NCI-H187 (cell line): ENCODE results near the gene TPO.

Experiments used
- DNase-seq, 2 experiments: peaks; one replicate each; lab custom pipeline; 2025; lab: John Stamatoyannopoulos, UW

Gene TPO

DNA sequence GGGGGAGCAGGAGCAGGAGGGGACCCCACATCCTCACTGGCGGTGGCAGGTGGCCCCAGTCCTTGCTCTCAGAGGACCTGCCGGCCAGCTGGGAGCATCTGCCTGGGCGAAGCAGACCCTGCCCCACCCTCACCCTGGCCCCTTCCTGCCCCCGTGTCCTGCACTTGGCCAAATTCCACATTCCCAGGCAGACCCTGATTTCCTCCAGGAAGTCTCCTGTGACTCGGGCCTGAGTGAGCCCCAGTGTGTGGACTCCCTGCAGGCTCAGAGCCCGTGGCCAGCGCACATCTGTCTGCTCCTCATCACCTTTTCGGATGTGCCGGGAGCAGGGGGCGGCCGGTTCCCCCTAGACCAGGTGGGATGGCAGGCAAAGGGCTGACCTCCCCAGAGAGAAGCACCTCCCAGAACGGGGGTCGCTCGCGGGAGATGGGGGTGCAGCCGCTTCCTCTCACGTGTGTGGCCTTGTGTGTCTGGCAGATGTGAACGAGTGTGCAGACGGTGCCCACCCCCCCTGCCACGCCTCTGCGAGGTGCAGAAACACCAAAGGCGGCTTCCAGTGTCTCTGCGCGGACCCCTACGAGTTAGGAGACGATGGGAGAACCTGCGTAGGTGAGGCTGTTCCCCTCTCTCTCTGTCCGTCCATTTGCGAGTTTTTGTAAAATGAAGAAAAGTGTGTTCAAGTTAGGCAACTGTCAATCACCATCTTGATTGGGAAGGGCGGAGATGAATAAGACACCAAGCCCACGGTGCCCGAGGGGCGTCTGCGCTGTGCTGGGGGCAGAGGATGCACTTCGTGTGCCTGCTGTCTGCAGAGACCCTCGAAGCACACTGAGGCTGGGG, 90.4 kb downstream of the TPO start:
- no peak for DNase-seq

DNA sequence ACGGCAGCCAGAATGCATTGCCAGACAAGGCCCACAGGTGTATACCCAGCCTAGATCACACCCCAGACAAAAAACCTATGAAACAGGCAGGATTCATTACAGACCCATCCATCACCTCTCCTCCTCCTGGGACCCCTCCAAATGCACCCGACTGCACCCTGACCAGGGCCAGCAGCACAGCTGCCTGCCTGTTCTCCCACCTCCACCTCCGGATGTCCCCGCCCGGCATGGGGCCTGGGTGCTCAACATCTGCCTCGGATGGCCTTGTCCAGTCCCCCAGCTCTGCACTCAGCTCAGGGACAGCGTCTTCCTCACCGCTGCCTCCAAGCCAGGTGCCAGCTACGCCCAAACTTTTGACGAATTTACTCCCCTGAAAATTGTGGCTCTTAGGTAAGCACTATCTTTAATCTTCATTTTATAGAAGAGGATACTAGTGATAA, 91.1 kb downstream of the TPO start:
- no peak for DNase-seq

DNA sequence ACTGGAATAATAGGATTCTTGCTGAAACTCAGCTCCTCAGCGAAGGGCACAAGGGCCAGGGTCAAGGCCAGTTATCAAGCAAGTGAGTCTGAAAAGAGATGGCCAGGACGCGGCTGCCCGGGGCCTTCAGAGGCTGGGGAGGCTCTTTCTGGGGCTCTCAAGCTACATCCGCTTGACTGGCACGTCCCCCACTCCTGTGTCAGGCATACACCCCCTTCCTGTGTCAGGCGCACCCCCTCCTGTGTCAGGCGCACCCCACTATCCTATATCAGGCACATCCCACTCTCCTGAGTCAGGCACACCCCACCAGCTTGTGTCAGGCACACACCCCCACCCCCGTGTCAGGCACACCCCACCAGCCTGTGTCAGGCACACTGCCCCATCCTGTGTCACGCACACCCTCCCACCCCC, 91.8 kb downstream of the TPO start:
- DNase-seq: no peak

DNA sequence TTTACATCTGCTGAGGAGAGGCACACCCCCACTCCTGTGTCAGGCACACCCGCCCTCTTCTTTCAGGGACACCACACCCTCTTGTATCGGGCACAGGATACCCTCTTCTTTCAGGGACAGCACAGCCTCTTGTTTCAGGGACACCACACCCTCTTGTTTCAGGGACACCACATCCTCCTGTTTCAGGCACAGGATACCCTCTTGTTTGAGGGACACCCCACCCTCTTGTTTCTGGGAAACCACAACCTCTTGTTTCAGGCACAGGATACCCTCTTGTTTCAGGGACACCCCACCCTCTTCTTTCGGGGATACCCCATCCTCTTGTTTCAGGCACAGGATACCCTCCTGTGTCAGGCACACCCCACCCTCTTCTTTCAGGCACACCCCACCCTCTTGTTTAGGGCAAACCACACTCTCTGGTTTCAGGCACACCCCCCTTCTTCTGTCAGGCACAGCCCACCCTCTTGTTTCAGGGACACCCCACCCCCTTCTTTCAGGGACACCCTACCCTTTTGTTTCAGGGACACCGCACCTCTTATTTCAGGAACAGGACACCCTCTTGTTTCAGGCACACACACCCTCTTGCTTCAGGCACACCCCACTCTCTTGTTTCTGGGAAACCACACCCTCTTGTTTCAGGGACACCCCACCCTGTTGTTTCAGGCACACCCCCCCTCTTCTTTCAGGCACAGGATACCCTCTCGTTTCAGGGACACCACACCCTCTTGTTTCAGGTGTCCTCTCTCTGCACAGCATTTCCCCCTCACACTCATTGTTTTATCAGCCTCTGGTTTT, 96.2 kb downstream of the TPO start:
- DNase-seq: no peak

DNA sequence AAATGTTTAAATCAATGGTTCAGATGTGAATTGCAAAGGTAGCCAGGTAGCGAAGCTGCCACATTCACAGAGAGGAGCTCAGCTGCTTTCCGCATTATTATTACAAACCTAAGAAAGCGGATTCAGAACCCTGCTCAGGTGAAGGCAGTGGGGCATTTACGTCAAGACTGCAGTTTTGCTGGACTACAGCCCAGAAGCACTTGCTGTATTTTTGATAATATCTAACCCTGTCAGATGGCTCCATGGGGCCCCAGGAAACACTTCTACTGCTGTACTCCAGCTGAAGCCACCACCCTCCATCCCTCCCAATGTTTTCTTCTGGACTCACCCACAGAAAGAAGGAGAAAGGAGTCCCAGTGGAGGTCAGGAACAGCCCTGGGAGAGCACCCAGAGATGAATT, 96.9 kb downstream of the TPO start:
- DNase-seq: no peak

DNA sequence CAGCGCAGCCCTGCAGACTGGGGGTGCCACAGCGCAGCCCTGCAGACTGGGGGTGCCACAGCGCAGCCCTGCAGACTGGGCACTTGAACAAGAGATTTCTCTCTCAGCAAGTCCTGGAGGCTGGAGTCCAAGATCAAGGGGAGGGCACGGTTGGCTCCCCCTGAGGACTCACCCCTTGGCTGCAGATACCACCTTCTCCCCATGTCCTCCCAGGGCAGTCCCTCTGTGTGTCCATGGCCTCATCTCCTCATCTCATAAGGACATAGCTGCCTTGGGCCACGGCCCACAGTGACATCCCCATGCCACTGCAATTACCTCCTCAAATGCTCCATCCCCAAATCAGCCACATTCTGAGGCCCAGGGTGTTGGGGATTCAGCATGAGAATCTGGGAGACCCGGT, 98.2 kb downstream of the TPO start:
- no peak for DNase-seq

DNA sequence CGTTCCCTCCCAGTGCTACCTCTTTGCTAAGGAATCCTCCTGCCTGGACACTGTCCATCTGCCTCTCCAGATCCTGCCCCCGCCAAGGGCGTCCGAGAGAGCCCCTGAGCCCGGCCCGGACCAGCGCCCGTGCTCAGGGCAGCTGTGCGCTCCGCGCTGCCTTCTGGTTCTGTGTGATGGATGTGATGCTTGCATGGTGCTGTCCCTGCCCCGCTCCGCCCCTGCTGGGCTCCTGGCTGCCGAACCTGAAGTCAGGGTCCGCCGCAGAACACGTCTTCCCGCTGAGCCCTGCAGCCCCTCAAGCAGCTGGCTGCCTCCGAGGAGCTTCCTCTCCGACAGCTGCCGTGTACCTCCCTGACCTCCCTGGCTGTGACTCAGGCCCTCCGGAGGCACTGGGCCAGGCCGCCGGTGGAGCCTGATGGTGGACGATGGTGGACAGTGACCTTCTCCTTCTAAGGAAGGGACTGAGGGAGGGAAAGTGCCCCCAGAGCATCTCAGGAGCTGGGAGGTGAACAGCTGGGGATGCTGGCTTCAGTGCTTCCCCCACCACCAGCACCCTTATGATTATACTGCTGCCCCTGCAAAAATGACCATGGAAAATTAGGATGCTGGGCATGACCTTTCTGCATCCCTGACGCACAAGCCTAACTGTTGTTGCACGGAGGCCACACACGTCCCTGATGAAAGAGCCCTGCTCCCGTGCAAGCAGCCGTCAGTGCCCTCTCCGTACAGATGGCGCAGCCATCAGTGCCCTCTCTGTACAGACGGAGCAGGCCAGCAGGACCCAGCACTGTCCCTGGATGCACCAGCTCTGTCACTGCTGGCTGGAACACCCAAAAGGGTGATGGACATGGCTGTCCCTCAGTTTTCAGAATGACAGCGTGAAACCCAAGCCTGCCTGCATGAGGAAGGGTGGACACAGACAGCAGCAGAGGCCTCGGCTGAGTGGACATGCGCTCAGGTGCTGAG, 99.3 kb downstream of the TPO start:
- no peak for DNase-seq

DNA sequence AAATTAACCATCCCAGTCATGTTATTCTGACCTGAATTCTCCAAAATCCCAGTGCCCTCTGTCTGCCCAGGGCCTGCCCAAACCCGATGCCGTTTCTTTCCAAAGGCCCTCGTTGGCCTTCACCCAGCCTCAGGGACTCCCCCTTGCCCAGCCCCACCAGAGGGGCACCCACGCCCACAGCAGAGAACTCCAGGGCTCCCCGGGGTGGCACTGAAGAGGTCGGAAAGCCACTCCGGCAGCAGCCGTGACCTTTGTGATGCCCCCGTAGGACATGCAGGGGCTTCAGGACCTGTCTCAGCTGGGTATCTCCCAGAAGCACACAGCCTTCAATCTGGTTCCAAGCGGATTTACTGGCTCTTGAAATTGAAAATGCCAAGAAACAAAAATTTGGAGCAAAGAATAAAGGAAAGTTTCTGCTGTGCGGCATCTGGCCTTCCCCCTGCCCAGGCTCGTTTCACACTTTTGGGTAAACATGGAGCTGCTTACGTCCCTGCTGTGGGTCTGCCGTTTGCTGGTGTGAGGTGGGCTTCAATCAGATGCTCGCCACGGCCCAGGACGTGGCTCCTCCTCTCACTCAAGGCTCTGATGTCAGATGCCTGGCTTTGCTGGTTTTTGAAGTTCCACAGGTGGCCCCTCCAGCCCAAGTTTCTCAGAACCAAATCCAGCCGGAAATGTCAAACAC, 101.3 kb downstream of the TPO start:
- no peak for DNase-seq

DNA sequence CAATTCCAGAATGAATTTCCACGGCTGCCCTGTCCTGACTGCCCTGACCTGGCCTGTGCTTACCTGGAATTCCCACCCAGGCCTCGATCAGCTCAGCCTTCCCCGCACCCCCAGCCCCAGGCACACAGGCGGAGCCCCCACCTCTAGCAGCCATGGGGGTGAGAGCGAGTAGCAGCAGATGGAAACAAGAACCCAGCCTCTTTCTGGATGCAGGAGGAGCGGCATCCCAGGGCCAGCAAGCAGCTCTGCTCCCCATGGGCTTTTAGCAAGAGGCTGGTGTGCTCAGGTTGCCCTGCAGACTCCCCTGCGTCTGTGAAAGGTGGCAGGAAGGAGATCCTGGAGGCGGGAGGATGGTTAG, 101.8 kb downstream of the TPO start:
- DNase-seq: no peak

DNA sequence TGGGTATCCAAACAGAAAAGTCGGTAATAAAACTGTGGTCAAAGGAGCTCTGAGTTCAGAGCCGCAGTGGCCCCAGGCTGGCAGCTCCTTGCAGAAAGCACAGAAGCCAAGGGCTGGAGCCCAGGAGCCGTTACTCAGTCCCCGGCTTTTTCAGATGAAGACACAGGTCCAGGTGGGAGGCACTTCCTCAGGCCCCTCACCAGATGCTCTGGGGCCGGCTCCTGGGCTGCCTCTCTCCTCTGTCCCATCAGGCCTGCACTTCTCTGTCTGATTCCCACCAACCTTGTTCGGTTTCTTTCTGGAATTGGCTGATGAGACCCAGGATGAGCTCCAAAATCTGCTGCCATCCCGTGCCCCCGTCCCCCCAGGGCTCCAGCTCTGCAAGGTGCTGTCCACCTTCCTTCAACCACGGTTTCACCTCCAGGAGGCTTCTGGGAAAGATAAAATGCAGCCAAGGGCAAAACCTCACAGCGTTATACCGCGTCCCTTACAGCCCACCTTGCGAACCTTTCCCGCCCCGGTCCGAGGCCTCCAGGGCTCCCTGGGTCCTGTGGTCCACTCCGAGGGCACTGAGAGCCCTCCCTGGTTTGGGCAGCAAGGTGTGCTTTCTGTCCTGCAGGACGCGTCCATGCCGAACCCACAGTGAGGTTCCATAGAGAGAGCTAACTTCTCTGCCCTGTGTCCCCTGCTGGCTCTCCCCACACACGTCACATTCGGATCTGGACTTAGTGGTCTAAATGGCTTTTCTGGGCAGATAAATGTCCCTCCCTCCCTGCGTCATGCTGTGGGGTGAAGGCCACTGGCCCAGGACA, 102.9 kb downstream of the TPO start:
- no peak for DNase-seq

DNA sequence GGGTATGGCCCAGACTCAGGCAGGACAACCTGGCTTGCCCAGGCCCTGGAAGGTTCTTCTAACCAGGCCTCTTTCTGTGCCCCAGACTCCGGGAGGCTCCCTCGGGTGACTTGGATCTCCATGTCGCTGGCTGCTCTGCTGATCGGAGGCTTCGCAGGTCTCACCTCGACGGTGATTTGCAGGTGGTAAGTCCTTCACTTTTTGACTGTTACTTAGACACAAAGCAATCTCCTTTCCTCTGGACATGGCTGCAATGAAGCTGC, 103.5 kb downstream of the TPO start:
- no peak for DNase-seq

DNA sequence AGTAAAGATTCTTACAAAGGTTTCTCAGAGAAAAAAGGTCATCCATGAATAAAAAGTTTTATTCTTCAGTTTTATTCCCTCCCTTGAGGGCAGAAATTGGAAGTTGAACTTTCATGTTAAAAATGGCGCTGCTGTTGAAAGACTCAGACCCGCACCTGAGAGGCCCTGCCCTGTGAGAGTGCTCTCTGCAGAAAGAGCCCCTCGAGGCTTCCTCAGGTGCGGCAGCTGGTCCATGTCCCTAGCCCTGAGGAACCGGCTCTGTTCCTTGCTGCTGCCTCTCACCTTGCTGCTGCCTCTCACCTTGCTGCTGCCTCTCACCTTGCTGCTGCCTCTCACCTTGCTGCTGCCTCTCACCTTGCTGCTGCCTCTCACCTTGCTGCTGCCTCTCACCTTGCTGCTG, 104.0 kb downstream of the TPO start:
- peak in 1 of 2 experiments; percentile 43 for DNase-seq

DNA sequence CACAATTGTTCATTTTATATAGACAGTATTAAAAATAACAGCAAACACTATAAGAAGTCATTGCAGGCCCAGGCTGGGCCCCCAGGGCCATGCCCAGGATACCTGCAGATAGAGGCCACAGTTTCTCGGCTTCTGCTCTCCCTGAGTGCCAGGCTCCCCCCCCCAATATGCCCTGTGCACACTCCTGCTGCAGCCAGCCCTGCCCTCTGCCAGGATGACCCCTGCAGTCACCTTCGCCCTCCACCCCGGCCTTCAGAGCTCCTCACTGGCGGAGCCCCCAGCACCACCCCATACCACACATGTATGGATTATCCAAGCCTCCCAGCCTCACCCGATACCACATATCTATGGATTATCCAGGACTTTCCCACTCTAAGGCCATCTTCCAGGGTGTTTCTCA, 104.5 kb downstream of the TPO start:
- DNase-seq: no peak

DNA sequence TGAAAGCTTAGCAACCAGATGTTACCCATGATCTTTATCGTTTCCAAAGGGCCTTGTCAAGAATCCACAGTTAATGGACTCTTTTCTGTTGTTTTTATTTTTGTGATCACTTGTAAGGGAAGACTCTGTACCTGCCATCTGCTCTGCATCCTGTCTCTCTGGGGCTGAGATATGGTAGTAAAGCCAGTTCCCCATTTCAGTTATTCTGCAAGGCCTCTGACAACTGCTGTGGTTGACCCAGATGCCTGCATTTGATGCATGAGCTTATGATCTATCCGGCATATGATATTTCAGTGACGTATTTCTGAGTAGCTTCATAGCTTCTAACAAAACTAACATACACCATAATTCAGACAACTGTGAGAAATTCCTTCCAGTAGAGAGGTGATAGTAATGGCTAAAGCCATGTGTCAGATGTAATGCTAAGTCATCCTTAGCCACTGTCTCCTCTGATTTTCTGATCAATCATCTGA, 105.1 kb downstream of the TPO start:
- DNase-seq: no peak

DNA sequence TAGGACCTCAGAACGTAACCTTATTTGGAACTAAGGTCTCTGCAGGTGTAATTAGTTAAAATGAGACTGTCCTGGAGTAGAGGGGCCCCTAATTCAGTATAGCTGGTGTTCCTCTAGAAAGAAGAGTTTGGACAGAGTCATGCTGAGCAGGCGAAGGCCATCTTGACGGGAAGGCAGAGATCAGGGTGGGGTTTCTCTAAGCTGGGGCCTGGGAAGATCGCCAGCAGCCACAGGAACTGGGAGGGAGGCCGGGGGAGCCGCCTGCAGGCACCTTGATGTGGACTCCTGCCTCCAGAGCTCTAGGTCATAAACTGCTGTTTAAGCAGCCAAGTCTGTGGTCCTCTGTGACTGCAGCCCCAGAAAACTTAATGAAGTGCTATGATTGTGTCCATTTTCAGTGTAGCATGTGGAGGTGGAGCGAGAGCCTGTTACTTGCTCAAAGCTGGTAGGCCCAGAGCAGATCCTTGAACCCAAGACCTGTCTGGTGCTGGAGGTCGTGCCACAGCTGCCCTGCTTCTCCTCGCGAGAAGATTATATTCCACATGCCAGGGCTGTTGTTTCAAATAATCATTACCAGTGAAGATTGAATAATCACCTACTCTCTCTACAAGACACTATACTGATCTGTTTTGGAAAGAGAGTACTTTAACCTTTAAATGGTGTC, 105.7 kb downstream of the TPO start:
- no peak for DNase-seq

DNA sequence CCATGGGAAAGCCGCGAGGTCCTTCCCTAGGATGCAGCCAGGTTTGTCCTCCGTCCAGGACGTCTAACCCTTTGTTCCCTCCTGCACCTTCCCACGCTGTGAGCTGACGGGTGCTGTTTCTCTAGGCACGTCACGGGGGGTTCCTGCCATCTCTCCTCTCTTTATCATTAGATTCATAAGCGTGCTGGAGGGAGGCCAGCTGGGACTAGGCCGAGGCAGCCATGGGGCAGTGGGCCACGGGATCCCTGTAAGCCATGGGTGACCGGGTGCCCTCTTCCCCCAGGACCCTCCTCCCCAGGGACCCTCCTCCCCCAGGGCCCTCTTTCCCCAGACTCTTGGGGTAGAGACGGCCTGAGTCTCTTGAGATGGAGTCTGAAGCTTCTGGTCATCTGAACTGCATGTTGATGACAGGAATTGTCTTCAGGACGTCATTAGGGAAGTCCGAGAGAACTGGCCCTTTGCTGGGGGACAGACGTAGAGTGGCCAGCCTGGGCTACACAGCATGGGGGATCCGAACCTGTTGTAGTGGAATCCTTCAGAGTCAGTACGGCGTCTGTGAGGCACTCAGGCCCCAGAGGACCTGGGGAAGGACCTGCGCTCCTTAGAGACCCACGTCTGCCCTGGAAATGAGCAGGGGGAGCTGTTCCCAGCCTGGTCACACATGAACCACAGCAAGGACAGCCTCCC, 108.1 kb downstream of the TPO start:
- DNase-seq: no peak

DNA sequence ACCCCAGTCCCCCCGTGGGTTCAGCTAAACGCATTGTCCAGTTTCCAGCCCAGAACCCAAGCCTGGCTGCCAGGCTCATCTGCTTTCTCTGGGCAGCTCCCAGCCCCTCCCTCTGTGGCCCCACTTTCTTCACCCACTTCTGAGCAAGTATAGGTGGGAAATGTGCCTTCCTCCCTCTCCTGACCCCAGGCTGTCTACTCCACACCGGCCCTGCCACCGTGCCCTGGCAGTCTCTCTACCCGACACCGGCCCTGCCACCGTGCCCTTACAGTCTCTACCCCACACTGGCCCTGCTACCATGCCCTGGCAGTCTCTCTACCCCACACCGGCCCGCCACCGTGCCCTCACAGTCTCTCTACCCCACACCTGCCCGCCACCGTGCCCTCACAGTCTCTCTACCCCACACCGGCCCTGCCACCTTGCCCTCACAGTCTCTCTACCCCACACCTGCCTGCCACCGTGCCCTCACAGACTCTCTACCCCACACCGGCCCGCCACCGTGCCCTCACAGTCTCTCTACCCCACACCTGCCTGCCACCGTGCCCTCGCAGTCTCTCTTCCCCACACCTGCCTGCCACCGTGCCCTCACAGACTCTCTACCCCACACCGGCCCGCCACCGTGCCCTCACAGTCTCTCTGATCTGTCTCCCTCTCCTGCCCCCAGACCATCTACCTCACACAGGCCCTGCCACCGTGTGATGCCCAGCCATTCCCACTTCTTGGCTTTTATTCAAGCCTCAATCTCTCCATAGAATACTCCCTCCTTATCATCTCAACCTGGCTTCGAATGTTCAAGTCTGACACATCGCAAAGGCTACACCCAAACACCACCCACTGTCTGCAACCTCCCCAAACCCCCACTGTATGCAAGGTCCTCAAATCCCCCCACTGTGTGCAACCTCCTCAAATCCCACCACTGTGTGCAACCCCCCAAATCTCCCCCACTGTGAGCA, 108.9 kb downstream of the TPO start:
- DNase-seq: no peak

DNA sequence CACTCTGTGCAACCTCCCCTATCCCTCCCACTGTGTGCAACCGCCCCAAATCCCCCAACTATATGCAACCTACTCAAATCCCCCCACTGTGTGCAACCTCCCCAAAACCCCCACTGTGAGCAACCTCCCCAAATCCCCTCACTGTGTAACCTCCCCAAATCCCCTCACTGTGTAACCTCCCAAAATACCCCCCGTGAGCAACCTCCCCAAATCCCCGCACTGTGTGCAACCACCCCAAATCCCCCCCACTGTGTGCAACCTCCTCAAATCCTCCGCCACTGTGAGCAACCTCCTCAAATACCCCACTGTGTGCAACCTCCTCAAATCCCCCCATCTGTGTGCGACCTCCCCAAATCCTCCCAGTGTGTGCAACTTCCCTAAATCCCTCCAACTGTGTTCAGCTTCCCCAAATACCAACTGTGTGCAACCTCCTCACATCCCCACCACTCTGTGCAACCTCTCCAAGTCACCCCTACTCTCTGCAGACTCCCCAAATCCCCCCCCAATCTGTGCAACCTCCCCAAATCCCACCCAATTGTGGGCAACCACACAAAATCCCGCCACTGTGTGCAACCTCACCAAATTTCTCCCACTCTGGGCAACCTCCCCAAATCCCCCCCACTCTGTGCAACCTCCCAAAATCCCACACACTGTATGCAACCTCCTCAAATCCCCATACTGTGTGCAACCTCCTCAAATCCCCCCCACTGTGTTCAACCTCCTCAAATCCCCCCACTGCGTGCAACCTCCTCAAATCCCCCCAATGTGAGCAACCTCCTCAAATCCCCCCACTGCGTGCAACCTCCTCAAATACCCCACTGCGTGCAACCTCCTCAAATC, 114.1 kb downstream of the TPO start:
- no peak for DNase-seq
